ENCODE data around the gene SNRPA.

- no peak for TF ChIP-seq GATA3 (IDR thresholded peaks at IDR 0.05; ENCODE audit: low read depth, low read length)
- TF ChIP-seq GATA2 (IDR thresholded peaks at IDR 0.05; ENCODE audit: low read depth, low read length): no peak
These were observed 46.4 kb downstream of the SNRPA start for GRCh38 chr19:40797166-40797962.

Data from SH-SY5Y (cell line).